Lower lobe of right lung (tissue), 2 donors: ENCODE measurements around the gene ZPBP. TPM values are rescaled to one million over a fixed set of nuclear protein-coding genes. Genes with fewer than 3 reads are reported as not detected.

ENCODE experiments used
- ATAC-seq, 2 donors: fragments of 200-7000 bp; cut with Tn5 transposase; one replicate each; pipeline ENCODE4 v1.9.1; 2020 to 2022; ENCODE audit warnings: mild to moderate bottlenecking in 2 of 2, moderate library complexity in 2 of 2
- DNase-seq: peaks from one replicate; pipeline ENCODE4 v3.0.0-alpha.2; 2020
- H3K27ac ChIP-seq: fragments of 200-600 bp; one replicate; pipeline ENCODE4 v1.8.0; 2022
- H3K27me3 ChIP-seq: fragments of 200-600 bp; one replicate; pipeline ENCODE4 v1.8.0; 2022; ENCODE audit warnings: low read depth
- H3K36me3 ChIP-seq: fragments of 200-600 bp; one replicate; pipeline ENCODE4 v1.8.0; 2022; ENCODE audit warnings: mild to moderate bottlenecking
- H3K4me1 ChIP-seq: fragments of 200-600 bp; one replicate; pipeline ENCODE4 v1.8.0; 2022
- H3K4me3 ChIP-seq: fragments of 200-600 bp; one replicate; pipeline ENCODE4 v1.8.0; 2022; ENCODE audit warnings: mild to moderate bottlenecking
- H3K9me3 ChIP-seq: fragments of 200-600 bp; one replicate; pipeline ENCODE4 v1.8.0; 2022
- intact Hi-C: fragments of 100-400 bp; cut with DNase I; formaldehyde crosslinking; loops from one replicate; pipeline ENCODE4 v1.11.0; 2022
- long read RNA-seq: library from polyadenylated mRNA; unstranded; transcript quantifications from one replicate; pipeline ENCODE4 v2.0.0, GENCODE V29; 2021
- total RNA-seq: library from RNA; stranded (reverse); fragmentation: NEBNext Ultra II Directional; extraction: Animal tissue kit (Norgen Biotek cat#: 25700); gene quantifications from one replicate; pipeline ENCODE4 v1.2.1, GENCODE V29; 2021
- TF ChIP-seq, protein P1 (sequence below): fragments of 200-600 bp; IDR thresholded peaks from one replicate; pipeline ENCODE4 v1.8.0; 2022; ENCODE audit warnings: antibody characterized with exemption, mild to moderate bottlenecking
- donor health status: DM: no; HTN: yes; CAD: no; lungs with severe emphysema.

ZPBP gene, protein sequence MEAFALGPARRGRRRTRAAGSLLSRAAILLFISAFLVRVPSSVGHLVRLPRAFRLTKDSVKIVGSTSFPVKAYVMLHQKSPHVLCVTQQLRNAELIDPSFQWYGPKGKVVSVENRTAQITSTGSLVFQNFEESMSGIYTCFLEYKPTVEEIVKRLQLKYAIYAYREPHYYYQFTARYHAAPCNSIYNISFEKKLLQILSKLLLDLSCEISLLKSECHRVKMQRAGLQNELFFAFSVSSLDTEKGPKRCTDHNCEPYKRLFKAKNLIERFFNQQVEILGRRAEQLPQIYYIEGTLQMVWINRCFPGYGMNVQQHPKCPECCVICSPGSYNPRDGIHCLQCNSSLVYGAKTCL
- total RNA-seq: not detected
- long read RNA-seq, partial matches to known transcripts: 0 of 1 reads
- long read RNA-seq, other reads (novel, unspliced or antisense): 1 of 1 reads

DNA sequence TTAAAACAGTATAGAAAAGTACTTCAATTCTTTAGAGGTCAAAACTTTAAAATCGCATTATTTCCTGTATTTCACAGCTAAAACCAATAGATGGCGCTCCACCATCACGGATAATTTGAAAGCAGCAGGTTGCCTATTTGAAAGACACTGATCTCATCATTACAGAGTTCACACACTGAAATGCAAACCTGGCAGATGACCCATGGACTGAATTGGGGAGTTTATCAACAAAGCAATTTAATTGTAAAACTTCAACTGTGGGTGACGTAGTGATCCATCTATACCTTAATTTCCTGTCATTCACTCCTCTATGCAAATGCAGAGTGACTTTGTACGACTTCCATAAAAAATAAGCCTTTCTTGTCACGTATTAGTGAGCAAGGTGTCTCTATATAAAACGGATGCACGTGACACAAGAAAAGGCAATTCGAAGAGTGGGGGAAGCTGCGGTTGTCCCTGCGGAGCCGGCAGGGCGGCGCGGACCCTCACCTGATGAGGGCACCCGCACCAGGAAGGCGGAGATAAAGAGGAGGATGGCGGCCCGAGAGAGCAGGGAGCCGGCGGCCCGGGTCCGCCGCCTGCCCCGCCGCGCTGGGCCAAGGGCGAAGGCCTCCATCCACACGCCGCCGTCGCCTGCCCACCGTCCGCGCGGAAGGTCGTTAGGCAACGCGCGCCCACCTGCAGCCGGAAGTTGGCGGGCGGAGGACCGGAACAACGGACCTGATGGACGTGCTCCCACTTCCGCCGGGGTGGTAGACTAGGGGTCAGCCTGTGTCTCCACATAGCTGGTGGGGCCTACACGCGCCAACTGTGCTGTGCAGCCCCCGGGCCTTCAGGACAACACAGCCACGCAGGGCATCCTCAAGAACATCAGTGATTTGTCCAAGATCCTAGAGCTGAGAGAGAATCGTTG lies at the start of gene ZPBP:
ZPBP (minus strand) TSS at position 668 of the 913 bp plus-strand sequence; CDS start at position 616, 52 bp downstream.
- intact Hi-C loops: no loop called here
- H3K36me3 ChIP-seq: no peaks in the 10 kb centered on the region
- DNase-seq (peak; percentile 56), ATAC-seq (peak; percentile 73 to 84)
- no peaks in the 10 kb centered on the region for H3K27me3 ChIP-seq
- peaks cover 7% of the 10 kb centered on the region for H3K4me1 ChIP-seq
- TF ChIP-seq, protein P1, sequence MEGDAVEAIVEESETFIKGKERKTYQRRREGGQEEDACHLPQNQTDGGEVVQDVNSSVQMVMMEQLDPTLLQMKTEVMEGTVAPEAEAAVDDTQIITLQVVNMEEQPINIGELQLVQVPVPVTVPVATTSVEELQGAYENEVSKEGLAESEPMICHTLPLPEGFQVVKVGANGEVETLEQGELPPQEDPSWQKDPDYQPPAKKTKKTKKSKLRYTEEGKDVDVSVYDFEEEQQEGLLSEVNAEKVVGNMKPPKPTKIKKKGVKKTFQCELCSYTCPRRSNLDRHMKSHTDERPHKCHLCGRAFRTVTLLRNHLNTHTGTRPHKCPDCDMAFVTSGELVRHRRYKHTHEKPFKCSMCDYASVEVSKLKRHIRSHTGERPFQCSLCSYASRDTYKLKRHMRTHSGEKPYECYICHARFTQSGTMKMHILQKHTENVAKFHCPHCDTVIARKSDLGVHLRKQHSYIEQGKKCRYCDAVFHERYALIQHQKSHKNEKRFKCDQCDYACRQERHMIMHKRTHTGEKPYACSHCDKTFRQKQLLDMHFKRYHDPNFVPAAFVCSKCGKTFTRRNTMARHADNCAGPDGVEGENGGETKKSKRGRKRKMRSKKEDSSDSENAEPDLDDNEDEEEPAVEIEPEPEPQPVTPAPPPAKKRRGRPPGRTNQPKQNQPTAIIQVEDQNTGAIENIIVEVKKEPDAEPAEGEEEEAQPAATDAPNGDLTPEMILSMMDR: peak; percentile 71
- peak within 1 kb of the TSS; percentile 54 for H3K4me3 ChIP-seq
- H3K9me3 ChIP-seq: no peaks in the 10 kb centered on the region
- no peak within 1 kb of the TSS for H3K27ac ChIP-seq

GRCh38 chr7:50142425-50143017 lies 49.5 kb upstream of the ZPBP start:
- Histone ChIP-seq H3K36me3 (no peaks in the 10 kb centered on the region), H3K4me1 (no peaks in the 10 kb centered on the region), H3K27ac (no peak overlapping the region), H3K9me3 (no peaks in the 10 kb centered on the region), H3K27me3 (no peaks in the 10 kb centered on the region), H3K4me3 (no peak overlapping the region)
- ATAC-seq (no peak), DNase-seq (no peak)
- TF ChIP-seq, protein P1: peak; percentile 72
- intact Hi-C loops: no loop called here

DNA sequence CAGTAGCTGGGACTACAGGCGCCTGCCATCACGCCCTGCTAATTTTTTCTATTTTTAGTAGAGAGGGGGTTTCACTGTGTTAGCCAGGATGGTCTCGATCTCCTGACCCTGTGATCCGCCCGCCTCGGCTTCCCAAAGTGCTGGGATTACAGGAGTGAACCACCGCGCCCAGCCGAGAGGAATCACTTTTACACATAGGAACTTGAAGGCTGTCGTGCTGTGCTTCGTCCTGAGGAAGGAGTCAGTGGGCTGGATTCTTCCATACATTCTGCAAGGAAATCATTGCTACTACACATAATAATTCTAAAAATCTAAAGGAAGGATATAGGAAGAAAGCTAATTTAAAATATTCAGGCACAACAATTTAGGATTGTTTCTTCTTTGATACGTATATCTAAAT lies 48.8 kb upstream of the ZPBP start:
- Histone ChIP-seq H3K4me1 (no peaks in the 10 kb centered on the region), H3K36me3 (no peaks in the 10 kb centered on the region), H3K27me3 (no peaks in the 10 kb centered on the region), H3K27ac (no peak overlapping the region), H3K9me3 (no peaks in the 10 kb centered on the region), H3K4me3 (no peak overlapping the region)
- ATAC-seq: no peak
- intact Hi-C loops: no loop called here
- no peak for DNase-seq
- TF ChIP-seq, protein P1: no peak

GRCh38 chr7:50141131-50141530 lies 48.1 kb upstream of the ZPBP start:
- intact Hi-C loops: no loop called here
- no peaks in the 10 kb centered on the region for H3K36me3 ChIP-seq
- no peak overlapping the region for H3K4me3 ChIP-seq
- ATAC-seq: no peak
- TF ChIP-seq, protein P1: no peak
- no peaks in the 10 kb centered on the region for H3K4me1 ChIP-seq
- H3K27ac ChIP-seq: no peak overlapping the region
- H3K27me3 ChIP-seq: no peaks in the 10 kb centered on the region
- no peaks in the 10 kb centered on the region for H3K9me3 ChIP-seq
- no peak for DNase-seq

DNA sequence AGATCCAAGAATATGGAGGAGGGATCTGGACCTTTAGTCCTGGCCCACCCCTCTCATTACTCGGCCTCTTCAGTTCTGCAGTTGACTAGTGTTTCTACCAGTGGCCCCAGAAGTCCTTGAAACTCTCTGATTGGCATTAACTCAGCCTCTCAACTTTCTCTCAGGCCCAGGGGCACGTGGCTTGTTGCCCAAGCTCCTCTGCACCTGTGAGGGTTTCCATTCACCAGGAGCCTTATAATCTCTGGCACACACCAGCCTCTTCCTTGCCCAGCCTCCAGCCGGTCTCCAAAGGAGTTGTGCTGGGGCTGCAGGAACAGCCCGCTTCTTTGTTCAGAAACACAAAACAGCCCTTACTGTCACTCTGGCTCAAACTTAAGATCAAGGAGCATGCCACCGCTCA lies 47.6 kb upstream of the ZPBP start:
- ATAC-seq: no peak
- no peak for DNase-seq

More for the DNA sequence above, 47.6 kb upstream of the ZPBP start:
- H3K27ac ChIP-seq: no peak overlapping the region
- intact Hi-C loops: no loop called here
- H3K4me1 ChIP-seq: no peaks in the 10 kb centered on the region
- no peak overlapping the region for H3K4me3 ChIP-seq
- H3K27me3 ChIP-seq: no peaks in the 10 kb centered on the region
- TF ChIP-seq, protein P1: no peak
- H3K9me3 ChIP-seq: no peaks in the 10 kb centered on the region
- H3K36me3 ChIP-seq: no peaks in the 10 kb centered on the region
